ENCODE results near the gene FURIN. TPM values are rescaled to one million over a fixed set of nuclear protein-coding genes. Genes with fewer than 3 reads are reported as not detected.
A peak's percentile ranks its signal among the peaks of the same experiment; 100 is the strongest.

FURIN gene
- total RNA-seq, 1 experiment from 2014 or later = 35.1 TPM

DNA sequence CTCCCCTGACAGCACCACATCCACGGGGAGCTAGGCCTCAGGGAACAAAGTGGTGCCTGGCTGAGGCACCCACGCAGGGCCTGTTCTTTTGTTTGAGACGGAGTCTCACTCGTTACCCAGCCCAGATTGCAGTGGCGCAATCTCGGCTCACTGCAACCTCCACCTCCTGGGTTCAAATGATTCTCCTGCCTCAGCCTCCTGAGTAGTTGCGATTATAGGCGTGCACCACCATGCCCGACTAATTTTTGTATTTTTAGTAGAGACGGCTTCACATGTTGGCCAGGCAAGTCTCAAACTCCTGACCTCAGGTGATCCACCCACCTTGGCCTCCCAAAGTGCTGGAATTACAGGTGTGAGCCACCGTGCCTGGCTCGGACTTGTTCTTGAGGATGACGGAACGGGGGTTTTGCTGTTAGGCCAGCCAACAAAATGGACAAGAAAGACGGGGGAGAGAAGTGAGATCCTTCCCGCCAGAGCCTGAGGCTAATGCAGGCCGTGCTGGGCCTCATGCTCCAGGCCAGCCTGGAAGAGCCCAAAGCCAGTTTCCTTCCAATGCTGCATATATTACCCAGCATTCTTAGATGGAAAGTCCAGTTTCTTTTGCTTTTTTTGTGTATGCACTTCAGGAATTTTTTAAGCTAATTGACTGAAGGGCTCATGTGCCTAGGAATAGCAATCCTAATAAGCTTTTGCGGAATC lies 28.1 kb upstream of the FURIN start:
- Histone ChIP-seq H2AFZ (ENCODE audit: low read length) (no peak overlapping the region), H3K79me2 (ENCODE audit: insufficient read depth, low read length) (no peaks in the 10 kb centered on the region), H3K4me2 (ENCODE audit: insufficient read depth, insufficient read length, low read length) (no peak overlapping the region), H3K9me3 (ENCODE audit: control insufficient read depth, low read depth, low read length) (no peaks in the 10 kb centered on the region), H2AK5ac (ENCODE audit: insufficient read length, low read length) (no peak overlapping the region), H3K23ac (ENCODE audit: insufficient read length, low read depth, low read length) (no peak overlapping the region), H3K56ac (ENCODE audit: insufficient read length, low read depth, low read length) (no peak overlapping the region), H3K9ac (ENCODE audit: extremely low read depth, insufficient read length, low read length) (no peak overlapping the region), H2BK12ac (ENCODE audit: insufficient read length, low read depth, low read length) (peak overlapping the region; percentile 53), H4K91ac (ENCODE audit: insufficient read length, low read depth, low read length) (no peak overlapping the region), H3K4me1 (ENCODE audit: insufficient read depth, low read length) (peaks cover 5% of the 10 kb centered on the region; the same call in 1 of the 2 replicates), H2BK5ac (ENCODE audit: insufficient read length, low read length) (no peak overlapping the region), H4K8ac (replicated peaks; ENCODE audit: insufficient read length, low read depth, low read length) (no peak overlapping the region), H4K5ac (ENCODE audit: insufficient read length, low read depth, low read length) (no peak overlapping the region), H3K27me3 (ENCODE audit: insufficient read depth, low read length) (no peaks in the 10 kb centered on the region), H3K27ac (ENCODE audit: insufficient read length, low read depth, low read length) (no peak overlapping the region), H3K79me1 (ENCODE audit: insufficient read depth, low read depth, low read length, poor library complexity, severe bottlenecking) (no peaks in the 10 kb centered on the region), H4K20me1 (ENCODE audit: control insufficient read depth, insufficient read depth, insufficient read length) (no peaks in the 10 kb centered on the region), H2BK20ac (ENCODE audit: low read depth, low read length, poor library complexity, severe bottlenecking) (no peak overlapping the region), H2BK120ac (ENCODE audit: low read depth, low read length, poor library complexity, severe bottlenecking) (no peak overlapping the region), H2BK15ac (ENCODE audit: low read depth, low read length) (no peak overlapping the region), H3K4ac (ENCODE audit: low read depth, low read length) (no peak overlapping the region), H3T11ph (ENCODE audit: low read length) (no peak overlapping the region), H3K18ac (ENCODE audit: insufficient read length, low read depth, low read length) (peak overlapping the region; percentile 28), H3K23me2 (ENCODE audit: insufficient read length, low read depth, low read length, poor library complexity, severe bottlenecking) (no peaks in the 10 kb centered on the region), H3K14ac (ENCODE audit: insufficient read depth, low read length) (no peak overlapping the region; the same call in 1 of the 2 replicates)
- no peaks in the 10 kb centered on the region for H3K36me3 Mint-ChIP-seq (ENCODE audit: insufficient read depth in 1 of 3, low read depth in 3 of 3)
- peaks cover 34 to 36% of the 10 kb centered on the region in 2 experiments for H3K4me1 Mint-ChIP-seq
- WGBS (ENCODE audit: extremely low coverage, insufficient read length, low lambda C conversion rate) = no CpG with 5 or more reads among the region's 18 CpGs
- H3K27me3 Mint-ChIP-seq (ENCODE audit: low read depth) = peaks cover 6% of the 10 kb centered on the region
- TF ChIP-seq, protein P1, sequence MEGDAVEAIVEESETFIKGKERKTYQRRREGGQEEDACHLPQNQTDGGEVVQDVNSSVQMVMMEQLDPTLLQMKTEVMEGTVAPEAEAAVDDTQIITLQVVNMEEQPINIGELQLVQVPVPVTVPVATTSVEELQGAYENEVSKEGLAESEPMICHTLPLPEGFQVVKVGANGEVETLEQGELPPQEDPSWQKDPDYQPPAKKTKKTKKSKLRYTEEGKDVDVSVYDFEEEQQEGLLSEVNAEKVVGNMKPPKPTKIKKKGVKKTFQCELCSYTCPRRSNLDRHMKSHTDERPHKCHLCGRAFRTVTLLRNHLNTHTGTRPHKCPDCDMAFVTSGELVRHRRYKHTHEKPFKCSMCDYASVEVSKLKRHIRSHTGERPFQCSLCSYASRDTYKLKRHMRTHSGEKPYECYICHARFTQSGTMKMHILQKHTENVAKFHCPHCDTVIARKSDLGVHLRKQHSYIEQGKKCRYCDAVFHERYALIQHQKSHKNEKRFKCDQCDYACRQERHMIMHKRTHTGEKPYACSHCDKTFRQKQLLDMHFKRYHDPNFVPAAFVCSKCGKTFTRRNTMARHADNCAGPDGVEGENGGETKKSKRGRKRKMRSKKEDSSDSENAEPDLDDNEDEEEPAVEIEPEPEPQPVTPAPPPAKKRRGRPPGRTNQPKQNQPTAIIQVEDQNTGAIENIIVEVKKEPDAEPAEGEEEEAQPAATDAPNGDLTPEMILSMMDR (conservative IDR thresholded peaks at IDR 0.05) = no peak
- no peaks in the 10 kb centered on the region; a peak in 1 of 5 replicates for H3K9me3 Mint-ChIP-seq
- H3K4me3 Mint-ChIP-seq = peak overlapping the region in 1 of 2 experiments; percentile 18; a peak in 2 of 5 replicates
- H3K27ac Mint-ChIP-seq = peak overlapping the region in 2 of 3 experiments; percentile 91 to 94; a peak in 4 of 7 replicates
- DNase-seq = no peak
